HG03378 (cell line): ENCODE results near the gene SCUBE1.

ENCODE experiments used
- ATAC-seq: cut with Tn5 transposase; IDR thresholded peaks from one replicate; pipeline ENCODE4 v1.9.1; 2021; ENCODE audit warnings: mild to moderate bottlenecking, moderate library complexity; ENCODE audit not compliant: unreplicated experiment

The SCUBE1 gene

DNA sequence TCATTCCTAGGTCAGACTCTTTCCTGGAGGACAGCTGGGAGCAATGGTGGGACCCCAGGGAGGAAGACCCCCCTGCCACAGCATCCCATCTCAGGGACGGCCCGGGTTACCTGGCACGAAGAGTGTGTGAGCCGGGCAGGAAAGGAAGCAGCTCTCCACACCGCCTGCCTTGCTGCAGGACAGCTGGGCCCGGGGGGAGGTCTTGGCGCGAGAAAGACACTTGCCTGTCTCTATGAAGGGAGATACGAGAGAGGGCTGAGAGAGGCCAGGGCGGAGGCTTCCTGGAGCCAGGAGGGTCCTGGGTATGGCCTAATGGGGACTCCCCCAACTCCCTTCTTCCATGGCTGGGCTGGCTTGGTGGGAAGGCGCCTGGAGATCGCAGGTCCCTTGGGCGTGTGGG is 120.2 kb downstream of the SCUBE1 start:
- no peak for ATAC-seq

DNA sequence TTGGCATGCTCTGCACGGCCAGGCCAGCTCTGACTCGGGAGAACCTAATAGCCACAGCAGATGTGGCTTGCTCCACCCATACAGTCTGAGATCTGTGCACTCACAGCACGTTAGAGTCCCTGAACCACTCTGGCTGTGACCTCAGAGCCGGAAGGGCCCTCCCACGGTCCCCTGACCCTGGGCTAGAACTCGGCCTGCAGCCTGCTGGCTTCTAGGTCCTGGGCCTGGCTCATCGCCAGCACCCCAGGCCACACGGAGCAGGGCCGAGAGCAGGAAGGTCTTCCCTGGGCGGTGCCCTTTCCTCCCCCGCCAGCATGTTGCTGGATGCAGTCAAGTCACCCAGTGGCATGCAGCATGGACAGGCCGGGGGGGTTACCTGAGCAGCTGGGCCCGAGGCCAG is 120.9 kb downstream of the SCUBE1 start:
- ATAC-seq, result no peak

DNA sequence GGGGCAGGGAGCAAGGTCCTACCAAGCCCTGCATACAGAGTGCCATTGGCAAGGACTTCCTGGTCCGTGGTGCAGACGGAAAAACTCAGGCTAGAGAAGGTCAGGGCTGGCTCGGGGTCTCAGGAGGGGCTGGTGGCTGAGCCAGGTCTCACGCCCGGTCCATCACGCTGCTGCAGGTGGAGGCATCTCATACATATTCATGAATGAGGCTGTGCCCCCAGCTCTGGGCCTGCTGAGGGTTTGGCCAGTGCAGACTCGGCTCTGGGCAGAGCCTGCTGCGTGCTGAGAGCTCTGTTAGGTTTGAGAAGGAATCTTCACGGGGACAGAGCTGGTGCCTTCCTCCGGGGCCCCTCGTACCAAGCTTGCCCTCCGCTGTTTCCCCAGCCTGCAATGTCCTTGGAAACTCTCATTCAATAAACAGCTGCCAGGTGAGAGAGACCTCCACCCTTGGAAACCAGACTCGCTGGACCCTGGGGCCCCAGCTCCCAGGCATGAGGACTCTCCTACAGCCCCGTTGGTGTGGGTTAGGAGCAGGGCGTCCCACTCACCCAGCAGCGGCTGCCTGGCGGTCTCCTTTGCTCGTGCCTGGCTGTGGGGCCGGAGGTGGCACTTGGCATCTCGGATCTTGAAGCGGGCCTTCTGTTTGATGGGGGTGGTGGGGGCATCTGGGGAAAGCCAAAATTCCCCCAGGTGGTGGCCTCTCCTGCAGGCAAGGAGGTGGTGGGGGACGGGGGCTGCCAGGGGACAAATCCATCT is 122.4 kb downstream of the SCUBE1 start:
- ATAC-seq, result no peak

DNA sequence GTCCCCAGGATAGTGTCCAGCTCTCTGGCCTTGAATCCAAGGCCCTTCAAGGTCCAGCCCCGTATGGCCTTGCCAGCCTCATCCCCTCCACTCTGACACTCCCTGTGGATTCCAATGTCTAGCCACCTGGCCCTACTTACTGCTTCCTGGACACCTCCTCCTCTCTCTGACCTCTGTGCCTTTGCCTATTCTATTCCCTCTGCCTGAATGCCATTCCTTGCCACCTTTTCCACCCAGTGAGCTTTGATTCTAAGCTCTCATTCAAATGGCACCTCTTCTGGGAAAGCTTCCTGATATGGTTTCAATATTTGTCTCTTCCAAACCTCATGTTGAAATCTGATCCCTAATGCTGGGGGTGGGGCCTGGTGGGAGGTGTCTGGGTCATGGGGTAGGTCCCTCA is 124.4 kb downstream of the SCUBE1 start:
- ATAC-seq, result no peak

DNA sequence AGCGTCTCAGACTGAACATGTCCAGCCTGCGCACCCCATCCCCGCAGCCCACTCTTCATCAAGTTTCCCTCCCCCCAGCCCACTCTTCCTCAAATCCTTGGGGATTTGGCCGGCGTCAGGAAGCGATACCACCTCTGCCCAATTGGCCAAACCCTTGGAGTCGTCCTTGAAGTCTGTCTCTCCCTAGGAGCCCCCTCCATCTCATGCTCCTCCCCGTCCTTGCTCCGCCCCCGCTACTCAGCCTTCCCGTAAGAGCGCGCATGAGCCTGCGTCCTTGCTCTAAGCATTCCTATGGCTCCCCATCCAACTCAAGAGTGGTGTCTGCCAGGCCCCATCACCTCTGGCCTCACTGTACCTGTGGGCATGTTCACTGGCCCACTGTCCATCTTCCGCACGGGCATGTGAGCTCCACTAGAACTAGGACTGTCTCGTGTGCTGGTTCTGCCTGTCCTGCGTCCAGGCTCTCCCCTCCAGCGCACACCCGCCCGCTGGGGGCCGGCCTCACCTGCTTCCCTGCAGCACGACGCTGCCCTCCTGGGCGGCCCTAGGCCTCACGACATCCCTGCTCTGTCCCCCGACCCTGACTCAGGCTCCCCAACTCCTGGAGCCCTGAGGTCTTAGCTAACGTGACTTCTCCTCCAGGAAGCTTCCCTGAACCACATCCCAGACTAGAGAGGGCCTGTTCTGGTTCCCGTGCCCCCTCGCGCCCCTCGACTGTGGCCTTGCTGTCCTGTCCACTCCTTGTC is 125.7 kb downstream of the SCUBE1 start:
- ATAC-seq, result no peak

DNA sequence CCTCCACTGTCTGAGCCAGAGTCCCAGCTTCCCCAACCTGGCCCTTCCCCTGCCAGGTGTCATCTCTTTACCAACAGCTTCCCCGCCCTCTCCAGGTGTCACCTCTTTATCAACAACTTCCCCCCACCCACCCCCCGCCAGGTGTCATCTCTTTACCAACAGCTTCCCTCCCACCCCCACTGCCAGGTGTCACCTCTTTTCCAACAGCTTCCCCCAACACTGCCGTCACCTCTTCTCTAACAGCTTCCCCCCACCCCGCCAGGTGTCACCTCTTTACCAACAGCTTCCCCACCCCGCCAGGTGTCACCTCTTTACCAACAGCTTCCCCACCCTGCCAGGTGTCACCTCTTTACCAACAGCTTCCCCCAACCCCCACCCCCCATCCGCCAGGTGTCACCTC is 126.4 kb downstream of the SCUBE1 start:
- ATAC-seq, result no peak

DNA sequence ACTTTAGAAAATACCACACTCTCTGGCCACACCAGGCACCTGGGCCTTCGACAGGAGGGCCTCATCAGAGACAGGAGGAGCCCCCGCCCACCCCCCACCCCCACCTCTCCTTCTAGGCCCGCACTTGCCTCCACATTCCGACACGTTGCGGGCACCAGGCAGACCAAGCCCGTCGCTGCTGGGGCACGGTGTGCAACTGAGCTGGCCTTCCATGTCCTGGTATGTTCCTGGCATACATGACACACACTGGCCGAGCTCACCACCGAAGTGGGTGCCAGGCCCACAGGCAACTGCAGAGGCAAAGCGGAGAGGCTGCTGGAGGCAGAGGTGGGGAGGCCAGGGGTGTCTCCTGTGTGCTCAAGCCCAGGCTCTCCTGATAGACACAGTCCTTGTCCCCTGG is 129.2 kb downstream of the SCUBE1 start:
- ATAC-seq, result no peak

DNA sequence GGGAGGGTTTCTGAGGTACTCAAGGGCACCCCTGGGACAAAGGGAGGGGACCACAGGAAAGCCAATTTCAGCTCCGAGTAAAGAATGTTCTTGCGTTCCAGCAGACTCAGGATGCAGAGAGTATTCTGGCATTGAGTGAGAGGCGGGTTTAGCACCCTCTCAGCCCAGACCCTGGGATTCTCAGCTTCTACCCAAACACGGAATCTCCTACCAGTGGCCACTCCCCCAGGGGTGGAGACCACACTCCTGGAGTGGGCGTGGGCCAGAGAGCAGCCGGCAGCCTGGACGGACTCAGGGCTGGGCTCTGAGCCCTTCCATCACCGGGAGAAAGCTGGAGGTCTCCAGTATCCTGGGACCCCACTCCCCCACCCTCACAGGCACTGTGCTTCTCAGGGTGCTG is 130.1 kb downstream of the SCUBE1 start:
- ATAC-seq, result no peak

DNA sequence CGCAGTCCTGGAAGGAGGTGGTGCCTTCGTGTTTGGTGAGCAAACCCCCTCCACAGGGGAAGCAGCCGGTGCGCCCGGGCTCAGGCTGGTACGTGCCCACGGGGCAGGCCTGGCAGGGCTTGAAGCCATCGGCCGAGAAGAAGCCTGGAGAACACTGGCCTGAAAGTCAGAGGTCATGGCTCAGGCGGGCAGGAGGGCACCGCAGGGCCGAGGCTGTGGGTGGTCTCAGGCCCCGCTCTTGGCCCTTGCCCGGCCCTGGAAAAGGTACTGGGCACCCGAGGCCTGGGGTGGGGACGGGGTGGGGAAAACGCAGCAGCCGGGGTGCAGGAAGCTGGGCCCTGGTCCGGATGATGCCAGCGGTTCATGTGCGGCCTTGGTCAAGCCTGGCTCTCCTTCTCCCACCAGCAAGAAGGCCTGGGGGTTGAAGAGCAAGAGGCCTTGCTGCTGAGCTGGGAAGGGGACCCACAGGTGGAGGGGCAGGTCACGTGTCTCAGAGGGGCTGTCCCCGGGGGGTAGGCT is 130.7 kb downstream of the SCUBE1 start:
- ATAC-seq, result no peak

DNA sequence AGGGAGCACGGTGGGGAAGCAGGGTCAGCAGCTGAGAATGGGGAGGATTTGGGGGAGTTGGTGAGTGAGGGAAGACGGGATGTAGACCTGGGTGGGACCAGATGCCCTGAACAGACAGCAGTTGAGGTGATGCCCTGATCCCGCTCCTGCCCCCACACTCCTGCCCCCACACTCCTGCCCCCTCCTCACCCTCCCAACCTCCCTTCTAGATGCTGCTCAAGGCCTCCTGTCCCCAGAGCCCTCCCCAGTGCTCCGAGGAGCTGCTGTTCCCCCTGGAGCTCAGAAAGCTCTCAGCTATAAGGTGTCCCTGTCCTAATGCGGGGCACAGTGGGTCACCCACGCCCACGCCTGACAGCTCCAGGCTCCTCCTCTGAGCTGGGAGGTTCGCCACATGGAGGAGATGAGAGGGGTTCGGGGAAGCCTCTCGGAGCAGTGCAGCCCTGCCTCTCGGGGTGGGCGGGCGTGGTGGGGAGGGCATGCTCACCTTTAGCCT is 131.2 kb downstream of the SCUBE1 start:
- ATAC-seq, result no peak

DNA sequence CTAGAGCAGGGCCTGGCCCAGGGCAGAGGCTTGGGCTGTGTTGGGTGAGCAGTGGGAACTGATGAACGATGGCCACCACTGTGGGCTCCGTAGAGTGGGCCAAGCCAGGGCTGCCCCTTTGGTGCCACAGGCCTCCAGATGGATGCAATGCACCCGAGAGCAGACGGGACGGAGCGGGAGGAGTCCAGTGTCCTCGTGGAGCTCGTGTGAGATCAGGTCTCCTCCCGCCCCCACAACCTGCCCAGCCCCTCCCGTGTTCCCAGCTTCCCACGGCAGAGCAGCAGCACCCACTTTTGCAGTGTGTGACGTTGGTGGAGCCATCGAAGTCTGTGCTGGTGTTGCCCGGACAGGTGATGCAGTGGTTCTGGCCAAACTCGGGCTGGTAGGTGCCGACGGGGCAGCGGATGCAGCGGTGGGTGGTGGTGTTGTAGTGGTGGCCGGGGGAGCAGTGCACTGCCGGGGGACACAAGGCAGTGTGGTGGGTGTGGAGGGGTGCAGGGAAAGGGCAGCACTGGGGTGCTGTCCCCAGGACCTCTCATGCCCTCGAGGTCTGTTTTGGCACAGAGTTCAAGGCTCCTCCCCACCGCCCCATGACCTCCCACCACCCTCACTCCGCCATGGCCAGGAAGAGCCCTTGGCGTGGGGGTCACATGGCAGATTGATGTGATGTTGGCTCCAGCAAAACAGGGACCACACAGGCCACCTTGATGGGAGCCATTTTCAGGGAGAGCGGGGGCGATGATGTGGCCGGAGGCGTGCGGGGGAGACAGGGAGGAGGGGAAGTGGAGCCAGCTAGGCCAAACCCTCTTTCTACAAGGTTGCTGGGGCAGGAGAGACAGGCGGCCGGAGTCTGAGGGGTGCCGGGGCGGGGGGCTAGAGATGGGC is 132.3 kb downstream of the SCUBE1 start:
- no peak for ATAC-seq

DNA sequence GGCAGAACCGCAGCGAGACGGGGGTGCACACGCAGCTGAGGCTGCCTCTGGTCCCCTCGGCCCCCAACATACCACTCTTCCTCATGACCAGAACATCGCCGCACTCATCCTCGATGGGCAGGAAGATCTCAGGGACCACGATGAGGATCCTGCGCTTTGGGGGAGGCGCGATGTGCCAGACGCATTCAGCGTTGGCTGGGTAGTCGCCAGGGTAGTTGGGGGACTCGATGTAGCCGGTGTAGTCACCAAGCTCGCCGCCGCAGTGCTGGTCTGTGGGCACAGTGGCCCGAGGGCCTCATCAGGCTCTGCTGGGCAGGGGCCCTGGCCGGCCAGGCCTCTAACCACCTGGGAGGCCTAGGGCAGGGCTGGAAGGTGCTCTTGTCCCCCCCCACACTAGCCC is 133.2 kb downstream of the SCUBE1 start:
- ATAC-seq, result no peak

DNA sequence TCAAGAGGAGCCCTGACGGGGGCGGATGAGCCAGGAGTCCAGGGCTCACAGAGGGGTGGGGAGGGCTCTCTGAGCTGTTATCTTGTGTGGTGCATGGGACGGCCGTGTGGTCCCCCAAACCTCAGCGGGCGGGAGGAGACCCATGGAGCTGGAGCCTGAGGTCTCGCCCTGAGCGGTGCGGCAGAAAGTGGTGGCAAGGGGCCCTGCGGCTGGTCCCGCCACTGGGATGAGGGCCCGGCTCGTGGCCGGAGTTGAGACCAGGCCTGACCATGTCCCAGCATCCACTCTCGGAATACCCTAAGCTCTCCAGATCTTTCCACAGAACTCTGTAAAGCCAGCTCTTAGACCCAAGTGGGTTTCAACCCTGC is 133.7 kb downstream of the SCUBE1 start:
- ATAC-seq, result no peak

DNA sequence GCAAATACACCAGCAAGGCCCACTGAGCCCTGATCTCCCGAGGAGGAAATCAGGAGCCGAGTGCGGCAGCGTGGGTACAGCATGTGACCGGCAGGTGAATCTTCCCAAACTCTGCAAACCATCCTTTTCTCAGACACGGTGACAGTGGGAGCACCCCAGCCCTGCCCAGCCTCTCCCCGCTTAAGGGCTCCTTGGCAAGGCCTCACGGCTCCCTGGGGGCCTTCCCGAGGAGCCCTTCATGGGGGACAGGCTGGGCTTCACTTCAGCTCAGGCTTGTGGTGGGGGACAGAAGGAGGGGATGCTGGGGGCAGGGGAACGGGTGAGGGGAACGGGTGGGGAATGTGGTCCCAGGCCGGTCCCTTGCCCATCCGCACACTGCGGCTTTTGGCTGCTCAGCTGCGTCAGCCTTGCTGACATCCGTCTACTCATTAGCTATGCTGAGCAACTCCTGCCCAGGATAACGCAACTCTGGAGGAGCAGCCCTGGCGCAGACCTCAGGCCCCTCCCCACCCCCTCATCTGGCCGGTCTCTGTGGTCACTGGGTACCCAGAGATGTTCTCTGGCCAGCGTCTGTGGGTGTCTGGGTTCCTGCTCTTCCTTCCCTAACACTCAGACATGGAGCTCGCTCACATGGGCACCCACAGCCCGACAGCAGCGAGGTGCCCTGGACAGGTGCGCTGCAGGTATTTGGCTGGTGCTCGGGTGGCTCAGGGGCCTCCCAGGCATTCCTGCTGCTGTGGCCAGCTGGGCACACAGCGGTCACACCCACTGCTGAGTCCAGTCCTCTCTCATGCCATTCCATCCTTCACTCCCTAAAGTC is 134.3 kb downstream of the SCUBE1 start:
- ATAC-seq, result no peak

DNA sequence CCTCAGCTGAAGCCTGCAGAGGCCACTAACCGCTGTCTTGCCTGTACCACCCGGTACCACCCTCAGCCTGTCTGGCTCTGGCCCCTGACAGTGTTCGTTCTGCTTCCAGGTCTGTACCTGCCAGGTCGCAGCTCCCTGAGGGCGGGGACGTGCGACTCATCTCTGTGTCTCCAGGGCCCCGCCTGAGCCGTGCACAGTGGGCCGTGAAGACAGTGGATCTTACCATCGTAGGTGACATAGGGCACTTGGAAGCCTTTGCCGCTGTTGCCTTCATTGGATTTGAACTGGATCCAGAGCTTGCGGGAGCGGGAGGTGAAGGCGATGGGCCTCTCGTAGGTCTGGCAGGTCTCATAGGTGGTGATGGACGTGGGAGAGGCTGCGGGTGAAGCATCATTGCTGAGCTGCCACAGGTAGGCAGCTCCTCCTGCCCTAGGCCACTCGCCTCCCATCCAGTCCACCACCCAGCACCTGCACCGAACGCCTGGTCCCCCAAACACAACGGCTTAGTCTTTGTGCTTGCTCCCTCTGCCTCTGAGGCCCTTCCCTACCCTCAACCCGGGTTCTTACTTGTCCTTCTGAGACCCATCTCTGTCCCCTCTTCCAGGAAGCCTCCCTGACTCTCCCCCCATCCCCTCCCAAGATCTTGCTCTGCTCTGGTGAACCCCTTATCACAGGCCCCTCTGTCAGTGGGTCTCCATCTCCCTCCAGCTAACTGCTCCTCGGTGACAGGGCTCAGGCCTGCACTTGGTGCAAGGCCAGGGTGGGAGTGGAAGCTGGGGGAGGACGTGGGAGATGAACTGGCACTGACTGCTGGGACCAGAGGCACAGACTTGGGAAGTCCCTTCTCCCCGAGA is 135.1 kb downstream of the SCUBE1 start:
- ATAC-seq, result no peak

DNA sequence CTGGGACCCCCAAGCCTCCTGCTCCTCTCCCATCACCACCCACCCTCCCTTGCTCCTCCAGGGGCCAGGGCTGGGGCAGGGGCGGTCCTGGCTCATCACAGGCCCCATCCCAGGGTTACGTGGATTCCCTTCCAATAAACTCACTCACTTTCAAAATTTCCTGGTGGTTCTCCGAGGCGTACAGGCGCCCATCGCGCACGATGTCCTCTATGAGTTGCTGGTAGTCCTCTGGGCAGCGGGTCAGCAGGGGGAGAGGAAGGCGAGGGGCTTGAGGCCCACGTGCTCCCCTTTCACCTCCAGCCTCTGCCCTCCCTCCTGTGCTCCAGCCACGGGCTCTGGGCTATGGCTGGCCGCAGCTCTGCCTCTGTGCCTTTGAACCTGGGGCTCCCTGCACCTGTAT is 135.8 kb downstream of the SCUBE1 start:
- ATAC-seq, result no peak

DNA sequence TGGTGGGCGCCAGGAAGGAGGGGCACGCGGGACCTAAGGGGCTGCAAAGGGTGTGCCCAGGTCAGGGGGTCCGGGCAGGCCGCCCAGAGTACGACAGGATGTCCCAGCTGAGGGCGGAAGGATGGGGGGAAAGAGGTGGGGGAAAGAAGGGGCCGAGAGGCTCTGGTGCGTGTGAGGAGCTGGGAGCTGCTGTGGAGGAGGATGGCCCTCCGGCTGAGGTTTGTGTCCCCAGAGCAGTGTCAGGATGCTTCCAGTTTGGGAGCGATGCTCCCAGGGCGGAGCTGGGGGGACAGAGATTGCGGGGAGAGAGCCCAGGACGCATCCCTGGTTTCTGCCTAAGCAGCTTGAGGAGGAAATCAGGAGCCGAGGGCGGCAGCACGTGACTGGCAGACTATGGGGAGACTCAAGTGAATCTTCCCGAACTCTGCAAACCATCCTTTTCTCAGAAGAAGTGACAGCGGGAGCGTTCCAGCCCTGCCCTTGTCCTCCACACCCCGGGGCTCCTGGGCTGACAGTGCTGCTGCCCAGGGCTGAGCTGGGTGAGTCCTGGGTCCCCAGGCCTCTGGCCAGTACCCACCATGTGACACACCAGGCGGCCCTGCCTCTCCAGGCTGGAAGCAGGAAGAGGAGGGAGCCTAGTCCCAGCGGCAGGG is 136.5 kb downstream of the SCUBE1 start:
- no peak for ATAC-seq

DNA sequence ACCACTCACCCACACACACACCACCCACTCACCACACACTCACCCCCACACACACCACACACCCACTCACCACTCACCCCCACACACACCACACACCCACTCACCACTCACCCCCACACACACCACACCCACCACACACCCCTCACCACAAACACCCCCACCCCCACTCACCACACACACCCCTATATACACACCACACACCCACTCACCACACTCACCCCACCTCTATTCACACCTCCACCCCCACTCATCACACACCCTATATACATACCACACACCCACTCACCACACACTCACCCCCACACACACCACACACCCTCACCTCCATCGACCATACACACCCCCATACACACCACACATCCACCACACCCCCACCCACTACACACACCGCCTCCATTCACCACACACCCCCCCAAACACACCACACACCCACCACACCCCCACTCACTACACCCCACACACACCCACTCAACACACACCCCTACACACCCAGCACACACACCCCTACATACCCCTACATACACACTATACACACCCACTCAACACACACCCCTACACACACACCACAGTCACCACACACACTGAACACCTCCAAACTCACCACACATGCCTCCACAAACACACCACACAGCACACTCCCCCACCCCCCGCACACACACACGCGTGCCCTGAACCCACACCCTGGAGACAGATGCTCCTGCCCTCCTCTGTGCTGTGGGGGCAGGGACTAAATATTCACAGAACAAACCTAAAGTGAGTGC is 137.2 kb downstream of the SCUBE1 start:
- no peak for ATAC-seq
